GM18867 (cell line): Measurements from ENCODE around the gene DNAH3.
"Not testable (repeated sequence)": the region's sequence is repeated elsewhere in the genome, so short reads cannot be mapped to it uniquely, and the experiment has no call there.

Experiments
- ATAC-seq: cut with Tn5 transposase; IDR thresholded peaks from one replicate; pipeline ENCODE4 v1.9.1; 2021; ENCODE audit warnings: mild to moderate bottlenecking, moderate library complexity; ENCODE audit not compliant: unreplicated experiment

The DNAH3 gene

GRCh38 chr16:20948444-20948843 is 202.2 kb downstream of the DNAH3 start:
- no peak for ATAC-seq

- ATAC-seq = no peak
Measured at GRCh38 chr16:20946015-20946629, 204.5 kb downstream of the DNAH3 start.

- ATAC-seq = not testable (repeated sequence)
Measured at GRCh38 chr16:20945575-20945875, 205.1 kb downstream of the DNAH3 start.

- ATAC-seq = no peak
Measured at GRCh38 chr16:20944861-20945574, 205.6 kb downstream of the DNAH3 start.

DNA sequence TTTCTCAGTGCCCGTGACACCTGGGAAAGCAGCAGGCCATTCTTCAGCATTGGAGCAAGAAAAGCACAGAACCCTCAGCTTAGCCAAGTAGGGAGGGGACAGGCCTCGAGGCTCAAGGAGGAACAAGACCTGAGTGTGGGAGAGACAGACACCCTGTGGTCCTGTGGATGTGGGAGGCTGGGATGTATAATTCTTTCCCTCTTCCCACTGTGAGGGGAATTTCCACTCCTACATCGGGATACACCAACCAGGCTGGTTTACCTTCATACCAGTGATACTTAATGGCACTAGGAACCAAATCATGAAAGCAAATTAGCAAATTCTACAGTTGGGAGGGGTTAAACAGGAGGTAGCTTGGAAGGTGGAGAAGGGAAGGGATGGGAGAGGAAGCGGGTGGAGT is 208.4 kb downstream of the DNAH3 start:
- ATAC-seq = no peak

GRCh38 chr16:20941636-20941926 is 209.1 kb downstream of the DNAH3 start:
- ATAC-seq = no peak

DNA sequence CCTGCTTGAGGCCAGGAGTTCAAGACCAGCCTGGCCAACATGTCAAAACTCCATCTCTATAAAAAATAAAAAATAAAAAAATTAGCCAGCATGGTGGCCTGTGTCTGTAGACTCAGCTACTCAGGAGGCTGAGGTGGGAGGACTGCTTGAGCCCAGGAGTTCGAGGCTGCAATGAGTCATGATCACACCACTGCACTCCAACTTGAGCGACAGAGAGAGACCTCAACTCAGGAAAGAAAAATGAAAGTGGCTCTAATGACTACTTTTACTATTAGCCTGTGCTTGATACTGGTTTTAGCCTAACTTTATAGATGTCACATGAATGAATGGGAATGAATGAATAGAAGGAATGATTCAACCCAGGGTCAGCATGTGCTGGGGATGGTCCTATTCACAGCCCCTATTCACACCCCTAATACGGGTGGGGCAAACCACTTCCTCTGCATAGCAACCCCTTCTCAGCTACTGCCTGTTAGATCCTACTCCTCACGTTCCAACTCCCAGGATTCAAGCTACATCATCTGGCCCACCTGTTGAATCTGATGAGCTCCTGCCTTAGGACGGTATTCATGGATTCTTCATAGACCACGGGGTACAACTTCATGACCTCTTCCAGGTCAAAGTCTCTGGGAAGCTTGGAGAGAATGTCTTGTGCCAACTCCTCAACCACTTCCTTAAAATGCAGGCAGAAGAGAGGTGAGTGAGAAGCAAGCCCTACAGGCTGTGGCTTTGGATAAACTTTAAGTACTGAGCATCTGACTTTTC is 209.6 kb downstream of the DNAH3 start:
- ATAC-seq = no peak

DNA sequence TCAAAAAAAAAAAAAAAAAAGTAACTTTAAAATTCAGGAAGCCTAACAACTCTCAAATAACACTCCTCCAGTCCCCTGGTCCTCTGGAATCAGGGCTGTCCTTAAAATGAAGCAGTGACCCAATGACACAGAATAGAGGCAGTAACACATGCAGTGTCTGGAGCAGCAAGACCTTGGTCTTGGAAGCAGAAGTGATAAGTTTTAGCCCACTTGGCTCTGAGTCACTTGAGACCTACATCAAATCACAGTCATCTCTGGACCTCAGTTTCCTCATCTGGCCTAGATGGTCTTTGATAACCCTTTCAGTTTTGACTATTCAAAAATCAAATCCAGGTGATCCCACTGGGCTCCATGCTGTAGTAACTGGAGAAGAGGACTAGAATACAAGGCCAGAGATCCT is 211.0 kb downstream of the DNAH3 start:
- ATAC-seq = no peak

DNA sequence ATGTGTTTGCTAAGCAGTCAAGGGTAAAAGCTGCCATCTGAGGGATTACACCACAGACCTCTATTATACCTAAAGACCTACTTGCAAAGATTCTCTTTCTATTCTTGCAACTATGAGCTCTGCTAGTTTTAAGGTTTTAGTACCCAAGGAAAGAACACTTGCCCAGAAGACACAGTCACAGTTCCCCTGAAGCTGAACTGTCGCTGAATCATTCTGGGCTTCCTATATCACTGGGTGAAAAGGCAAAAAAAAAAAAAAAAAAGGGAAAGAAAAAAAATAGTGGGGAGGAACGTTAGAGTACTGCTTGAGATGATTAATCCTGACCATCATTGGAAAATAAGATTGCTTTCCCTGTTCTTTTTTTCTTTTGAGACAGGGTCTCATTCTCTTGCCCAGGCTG is 212.2 kb downstream of the DNAH3 start:
- ATAC-seq = no peak

DNA sequence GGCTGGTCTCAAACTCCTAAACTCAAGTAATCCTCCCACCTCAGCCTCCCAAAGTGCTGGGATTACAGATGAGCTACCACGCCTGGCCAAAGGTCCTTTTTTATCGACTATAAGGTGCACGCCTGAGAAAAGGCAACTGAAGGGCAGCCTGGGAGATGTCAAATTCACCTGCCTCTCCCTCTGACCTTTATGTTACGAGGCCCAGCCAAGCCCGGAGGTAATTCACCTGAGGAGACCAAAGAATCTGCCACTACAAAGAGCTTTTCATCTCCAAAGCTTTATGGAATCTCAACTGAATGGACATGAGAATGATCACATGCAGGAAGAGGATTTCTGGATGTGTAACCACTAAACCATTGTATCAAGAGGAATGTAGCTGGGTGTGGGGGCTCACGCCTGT is 212.9 kb downstream of the DNAH3 start:
- ATAC-seq = no peak

- ATAC-seq = no peak
Measured at GRCh38 chr16:20933589-20933988, 217.1 kb downstream of the DNAH3 start.

DNA sequence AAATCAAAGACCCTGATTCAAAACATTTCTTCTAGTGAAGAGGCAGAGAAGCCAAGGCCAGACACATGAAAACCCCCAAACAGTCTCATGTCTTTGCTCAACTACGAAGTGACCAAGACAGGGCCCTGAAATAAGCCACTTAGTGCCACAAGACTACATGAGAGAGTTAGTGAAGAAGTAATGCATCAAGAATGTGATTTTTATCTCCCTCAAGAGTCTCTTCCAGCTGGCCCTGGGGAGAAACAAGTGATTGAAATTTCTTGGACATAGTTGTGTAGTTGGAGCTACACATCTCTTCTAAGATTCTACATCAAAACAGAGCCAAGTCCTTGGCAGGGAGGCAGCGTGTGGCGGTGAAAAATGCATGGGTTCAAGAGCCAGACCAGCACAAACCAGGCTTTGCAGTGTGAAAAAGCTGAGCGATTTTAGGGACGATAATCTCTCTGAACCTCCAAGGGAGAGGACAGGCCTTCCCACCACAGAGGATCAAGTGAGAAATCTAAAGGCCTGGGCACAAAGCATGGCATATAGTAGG is 219.5 kb downstream of the DNAH3 start:
- ATAC-seq = no peak

DNA sequence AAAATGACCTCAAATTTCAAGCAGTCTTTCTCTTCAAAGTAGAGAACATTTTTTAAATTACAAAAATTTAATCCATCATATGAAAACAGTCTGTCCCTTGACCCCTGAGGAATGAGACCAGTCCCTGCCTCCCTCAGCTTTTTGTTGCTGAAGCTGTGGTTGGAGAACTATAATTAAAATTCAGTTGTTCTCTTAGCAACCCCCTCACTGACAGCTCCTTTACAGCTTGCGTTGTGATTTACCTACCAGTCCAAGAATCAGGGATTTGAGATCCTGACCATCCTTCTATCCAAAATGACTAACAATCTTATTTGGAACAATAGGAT is 220.3 kb downstream of the DNAH3 start:
- ATAC-seq = no peak

GRCh38 chr16:20929676-20930364 is 220.8 kb downstream of the DNAH3 start:
- not testable (repeated sequence) for ATAC-seq

DNA sequence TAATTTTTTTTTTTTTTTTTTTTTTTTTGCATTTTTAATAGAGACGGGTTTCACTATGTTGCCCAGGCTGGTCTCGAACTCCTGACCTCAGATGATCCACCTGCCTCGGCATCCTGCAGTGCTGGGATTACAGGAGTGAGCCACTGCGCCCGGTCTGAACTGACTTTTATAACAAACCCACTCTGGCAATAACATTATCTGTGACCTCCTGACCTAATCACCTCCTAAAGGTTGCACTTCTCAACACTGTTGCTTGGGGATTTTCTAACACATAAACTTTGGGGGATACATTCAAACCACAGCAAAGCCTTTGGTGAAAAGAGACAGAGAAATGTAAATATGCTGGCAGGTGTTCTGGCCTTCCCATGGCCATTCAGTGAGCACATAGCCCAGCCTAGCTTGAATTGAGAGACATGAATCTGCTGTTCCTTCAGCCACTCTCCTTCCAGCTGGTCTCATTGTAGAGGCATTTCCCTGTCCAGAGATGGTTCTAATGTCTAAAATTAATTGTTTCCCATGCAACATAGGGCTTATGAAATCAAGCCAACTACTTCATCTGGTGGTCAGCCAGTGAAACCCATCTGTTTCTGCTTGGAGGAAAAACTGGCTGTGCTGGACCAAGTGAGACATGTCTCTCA is 221.8 kb downstream of the DNAH3 start:
- no peak for ATAC-seq

- ATAC-seq = no peak
Measured at GRCh38 chr16:20925751-20926150, 224.9 kb downstream of the DNAH3 start.

- ATAC-seq = no peak
Measured at GRCh38 chr16:20923876-20924275, 226.8 kb downstream of the DNAH3 start.

GRCh38 chr16:20920799-20921198 is 229.8 kb downstream of the DNAH3 start:
- no peak for ATAC-seq

- no peak for ATAC-seq
Measured at GRCh38 chr16:20920091-20920490, 230.6 kb downstream of the DNAH3 start.

DNA sequence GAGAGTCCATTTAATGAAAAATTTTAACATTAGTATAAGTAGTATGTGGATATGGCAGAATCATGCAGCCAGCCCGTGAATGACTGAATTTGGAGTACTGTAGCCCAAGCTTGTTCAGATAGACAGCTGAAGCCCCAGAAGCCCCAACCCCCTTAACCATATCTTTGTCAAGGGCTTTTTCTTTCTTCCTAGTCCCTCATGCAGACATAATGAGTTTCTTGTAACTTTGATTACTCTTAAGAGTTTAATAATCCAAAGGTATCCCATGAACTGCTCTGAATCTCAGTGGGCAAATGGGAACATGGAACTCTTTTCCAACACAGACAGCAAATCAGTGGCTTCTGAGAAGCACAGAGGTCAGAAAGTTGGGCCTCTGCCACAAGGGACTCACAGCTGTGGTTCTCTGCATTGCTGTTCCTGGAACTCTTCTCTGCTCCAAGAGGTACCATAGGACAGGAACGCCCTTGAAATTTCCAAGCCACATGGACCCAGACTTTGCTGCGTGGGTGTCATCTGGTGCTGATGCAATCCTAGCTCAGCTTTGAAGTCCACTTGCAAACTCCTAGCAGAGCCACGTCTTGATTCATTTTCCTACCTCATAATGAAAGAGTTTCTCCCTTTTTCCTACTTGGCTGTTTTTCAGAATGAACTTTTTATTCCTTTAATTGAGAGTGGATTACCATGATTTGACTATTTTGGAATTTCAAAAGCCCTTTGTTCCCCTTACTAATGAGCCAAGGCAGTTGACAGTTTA is 232.0 kb downstream of the DNAH3 start:
- no peak for ATAC-seq

GRCh38 chr16:20916942-20917341 is 233.7 kb downstream of the DNAH3 start:
- ATAC-seq = no peak
